Stomach (tissue), 4 donors: Measurements from ENCODE around the gene TGFB3.

Experiments used
- POLR2A ChIP-seq, 4 donors: fragments of 450-650 bp; IDR thresholded peaks; one replicate each; pipeline ENCODE4 v1.6.1; 2016; ENCODE audit warnings: antibody characterized with exemption in 4 of 4, control low read depth in 2 of 4, mild to moderate bottlenecking in 1 of 4, moderate library complexity in 1 of 4
- POLR2AphosphoS5 ChIP-seq, 3 donors: sonication (generic); formaldehyde crosslinking; IDR thresholded peaks; one replicate each; pipeline ENCODE4 v1.6.1; 2016; ENCODE audit warnings: antibody characterized with exemption in 3 of 3
- TF ChIP-seq, protein P1 (sequence below), 7 experiments: fragments of 450-650 bp in 4 of 7; fragments of 200-600 bp in 3 of 7; sonication (generic) in 3 of 7; IDR thresholded peaks; one replicate each; pipeline ENCODE4 v1.5.1; 2016 to 2019; ENCODE audit warnings: antibody characterized with exemption in 7 of 7, control low read depth in 2 of 7, mild to moderate bottlenecking in 1 of 7

DNA sequence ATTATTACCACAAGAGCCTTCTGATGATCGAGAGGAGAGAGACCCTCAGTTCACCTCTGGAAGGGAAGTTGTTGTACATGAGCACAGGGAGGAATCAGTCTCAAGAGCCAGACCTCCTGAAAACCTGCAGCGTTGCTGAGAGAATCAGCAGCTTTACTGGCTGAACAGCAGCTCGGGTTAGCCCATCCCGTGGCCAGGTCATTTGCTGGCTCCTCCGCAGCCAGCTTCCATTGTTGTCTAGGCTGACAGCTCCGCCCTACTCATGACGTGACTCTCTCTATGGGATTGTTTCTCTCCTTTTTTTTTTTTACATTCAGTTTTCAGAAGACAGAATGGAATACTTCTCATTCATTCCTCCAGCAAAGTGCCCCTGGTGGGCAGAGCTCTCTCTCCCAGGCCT, 69.9 kb downstream of the TGFB3 start:
- no peak for TF ChIP-seq POLR2AphosphoS5 (IDR thresholded peaks at IDR 0.05)
- TF ChIP-seq POLR2A (IDR thresholded peaks at IDR 0.05): no peak
- TF ChIP-seq, protein P1, sequence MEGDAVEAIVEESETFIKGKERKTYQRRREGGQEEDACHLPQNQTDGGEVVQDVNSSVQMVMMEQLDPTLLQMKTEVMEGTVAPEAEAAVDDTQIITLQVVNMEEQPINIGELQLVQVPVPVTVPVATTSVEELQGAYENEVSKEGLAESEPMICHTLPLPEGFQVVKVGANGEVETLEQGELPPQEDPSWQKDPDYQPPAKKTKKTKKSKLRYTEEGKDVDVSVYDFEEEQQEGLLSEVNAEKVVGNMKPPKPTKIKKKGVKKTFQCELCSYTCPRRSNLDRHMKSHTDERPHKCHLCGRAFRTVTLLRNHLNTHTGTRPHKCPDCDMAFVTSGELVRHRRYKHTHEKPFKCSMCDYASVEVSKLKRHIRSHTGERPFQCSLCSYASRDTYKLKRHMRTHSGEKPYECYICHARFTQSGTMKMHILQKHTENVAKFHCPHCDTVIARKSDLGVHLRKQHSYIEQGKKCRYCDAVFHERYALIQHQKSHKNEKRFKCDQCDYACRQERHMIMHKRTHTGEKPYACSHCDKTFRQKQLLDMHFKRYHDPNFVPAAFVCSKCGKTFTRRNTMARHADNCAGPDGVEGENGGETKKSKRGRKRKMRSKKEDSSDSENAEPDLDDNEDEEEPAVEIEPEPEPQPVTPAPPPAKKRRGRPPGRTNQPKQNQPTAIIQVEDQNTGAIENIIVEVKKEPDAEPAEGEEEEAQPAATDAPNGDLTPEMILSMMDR (IDR thresholded peaks at IDR 0.05): no peak
